ENCODE results near the gene CERT1.
"Not testable (repeated sequence)": the region's sequence is repeated elsewhere in the genome, so short reads cannot be mapped to it uniquely, and the experiment has no call there.

CERT1 gene

DNA sequence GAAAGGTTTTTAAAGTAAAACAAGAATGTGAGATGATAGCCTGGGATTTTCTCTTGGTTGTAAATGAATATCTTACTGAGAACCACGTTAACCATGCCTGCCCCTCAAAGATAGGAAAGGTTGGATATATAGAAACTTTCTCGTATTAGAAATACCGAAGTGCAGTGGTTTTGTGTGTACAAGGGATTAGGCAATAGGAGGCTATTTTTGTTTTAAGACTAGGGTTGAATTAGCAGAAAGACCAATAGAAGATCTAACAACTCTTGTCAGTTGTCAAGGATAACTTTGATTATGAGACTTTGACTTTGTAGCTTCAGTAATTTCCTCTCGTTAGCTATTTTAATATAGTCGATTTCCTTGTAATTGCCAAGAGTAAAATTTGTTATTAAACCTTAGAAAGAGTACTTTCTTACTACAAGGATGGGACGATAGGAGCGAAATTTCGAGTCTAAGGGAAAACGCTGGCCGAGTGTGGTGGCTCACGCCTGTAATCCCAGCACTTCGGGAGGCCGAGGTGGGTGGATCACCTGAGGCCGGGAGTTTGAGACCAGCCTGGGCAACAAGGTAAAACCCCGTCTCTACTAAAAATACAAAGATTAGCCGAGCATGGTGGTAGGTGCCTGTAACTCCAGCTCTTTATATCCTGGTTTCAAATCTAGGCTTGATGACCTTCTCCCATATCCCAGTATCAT lies 1.1 kb upstream of the CERT1 start:
- H3K4me3 ChIP-seq (ENCODE audit: low read depth, low read length) = peak overlapping the region; percentile 96
- TF ChIP-seq, protein P1, sequence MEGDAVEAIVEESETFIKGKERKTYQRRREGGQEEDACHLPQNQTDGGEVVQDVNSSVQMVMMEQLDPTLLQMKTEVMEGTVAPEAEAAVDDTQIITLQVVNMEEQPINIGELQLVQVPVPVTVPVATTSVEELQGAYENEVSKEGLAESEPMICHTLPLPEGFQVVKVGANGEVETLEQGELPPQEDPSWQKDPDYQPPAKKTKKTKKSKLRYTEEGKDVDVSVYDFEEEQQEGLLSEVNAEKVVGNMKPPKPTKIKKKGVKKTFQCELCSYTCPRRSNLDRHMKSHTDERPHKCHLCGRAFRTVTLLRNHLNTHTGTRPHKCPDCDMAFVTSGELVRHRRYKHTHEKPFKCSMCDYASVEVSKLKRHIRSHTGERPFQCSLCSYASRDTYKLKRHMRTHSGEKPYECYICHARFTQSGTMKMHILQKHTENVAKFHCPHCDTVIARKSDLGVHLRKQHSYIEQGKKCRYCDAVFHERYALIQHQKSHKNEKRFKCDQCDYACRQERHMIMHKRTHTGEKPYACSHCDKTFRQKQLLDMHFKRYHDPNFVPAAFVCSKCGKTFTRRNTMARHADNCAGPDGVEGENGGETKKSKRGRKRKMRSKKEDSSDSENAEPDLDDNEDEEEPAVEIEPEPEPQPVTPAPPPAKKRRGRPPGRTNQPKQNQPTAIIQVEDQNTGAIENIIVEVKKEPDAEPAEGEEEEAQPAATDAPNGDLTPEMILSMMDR (IDR thresholded peaks at IDR 0.05; ENCODE audit: borderline replicate concordance, insufficient read depth, low read depth, low read length) = no peak

DNA sequence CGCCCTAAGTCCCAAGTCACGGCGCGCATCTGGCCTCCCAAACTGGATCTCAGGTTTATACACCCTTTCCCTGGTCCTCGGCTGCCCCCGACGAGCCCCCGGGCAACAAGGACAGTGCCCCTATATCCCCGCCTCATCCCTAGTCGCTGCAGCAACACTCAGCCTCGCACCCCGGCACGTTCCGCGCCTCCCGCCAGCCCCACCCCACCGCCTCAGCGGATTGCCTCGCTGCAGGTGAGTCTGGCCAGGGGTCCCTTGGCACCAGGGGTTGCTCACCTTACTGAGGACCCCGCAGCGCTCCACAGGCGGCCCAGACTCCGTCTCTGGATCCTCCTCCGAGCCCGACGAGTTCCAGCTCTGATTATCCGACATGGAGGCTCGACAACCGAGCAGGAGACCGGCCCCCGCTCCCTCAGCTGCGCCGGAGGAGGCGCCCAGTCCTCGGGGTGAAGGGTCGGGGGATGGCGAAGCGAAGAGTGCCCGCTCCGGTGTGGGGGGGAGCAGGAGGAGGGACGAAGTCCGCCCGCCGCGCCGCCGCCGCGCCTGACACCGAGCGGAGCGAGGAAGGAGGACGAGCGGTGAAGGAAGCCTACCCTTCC lies 494 bp downstream of the CERT1 start:
- TF ChIP-seq, protein P1 (IDR thresholded peaks at IDR 0.05; ENCODE audit: borderline replicate concordance, insufficient read depth, low read depth, low read length) = no peak
- H3K4me3 ChIP-seq (ENCODE audit: low read depth, low read length) = peak overlapping the region; percentile 96

GRCh38 chr5:75510417-75510835 lies 1.0 kb downstream of the CERT1 start:
- TF ChIP-seq, protein P1 (IDR thresholded peaks at IDR 0.05; ENCODE audit: borderline replicate concordance, insufficient read depth, low read depth, low read length) = no peak
- peak overlapping the region; percentile 96 for H3K4me3 ChIP-seq (ENCODE audit: low read depth, low read length)

GRCh38 chr5:75509956-75510355 lies 1.5 kb downstream of the CERT1 start:
- TF ChIP-seq, protein P1 (IDR thresholded peaks at IDR 0.05; ENCODE audit: borderline replicate concordance, insufficient read depth, low read depth, low read length) = no peak
- H3K4me3 ChIP-seq (ENCODE audit: low read depth, low read length) = peak overlapping the region; percentile 96

DNA sequence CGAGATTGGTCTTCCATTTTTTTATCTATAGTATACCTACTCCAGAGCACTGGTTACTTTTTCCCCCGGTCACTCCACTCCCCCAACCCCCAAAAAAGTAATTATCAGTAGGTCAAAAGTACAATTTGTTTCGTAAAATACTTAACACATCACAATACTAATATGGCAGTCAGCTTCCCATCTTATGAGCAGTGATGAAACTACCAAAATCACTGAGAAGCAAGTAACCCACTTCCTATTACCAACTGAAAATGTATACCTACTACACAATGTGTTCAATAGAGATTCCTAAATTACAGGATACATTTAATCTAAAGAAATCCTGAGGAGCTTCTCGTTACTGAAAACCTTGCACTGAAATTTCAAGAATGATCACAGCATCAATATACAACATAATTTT lies 1.9 kb downstream of the CERT1 start:
- TF ChIP-seq, protein P1 (IDR thresholded peaks at IDR 0.05; ENCODE audit: borderline replicate concordance, insufficient read depth, low read depth, low read length) = no peak
- H3K4me3 ChIP-seq (ENCODE audit: low read depth, low read length) = peak overlapping the region; percentile 96

DNA sequence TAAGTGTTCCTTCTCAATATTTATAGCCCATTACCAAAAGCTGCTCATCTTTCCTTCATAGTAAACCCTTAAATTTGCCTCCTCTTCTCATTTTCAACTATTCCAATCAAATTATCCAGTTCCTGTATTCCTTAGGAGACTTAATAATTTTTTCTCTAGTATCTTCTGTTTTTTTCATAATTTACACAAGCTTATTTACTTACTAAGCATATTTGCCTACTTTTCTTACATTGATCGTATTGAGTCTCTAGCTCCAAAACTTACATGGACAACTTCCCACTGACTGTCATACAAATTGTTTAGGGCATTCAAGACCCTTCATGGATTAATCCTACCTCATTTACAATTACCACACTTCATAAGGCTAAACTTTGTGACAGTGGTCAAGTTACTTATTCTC lies 3.6 kb downstream of the CERT1 start:
- TF ChIP-seq, protein P1 (IDR thresholded peaks at IDR 0.05; ENCODE audit: borderline replicate concordance, insufficient read depth, low read depth, low read length) = no peak
- no peak overlapping the region for H3K4me3 ChIP-seq (ENCODE audit: low read depth, low read length)

DNA sequence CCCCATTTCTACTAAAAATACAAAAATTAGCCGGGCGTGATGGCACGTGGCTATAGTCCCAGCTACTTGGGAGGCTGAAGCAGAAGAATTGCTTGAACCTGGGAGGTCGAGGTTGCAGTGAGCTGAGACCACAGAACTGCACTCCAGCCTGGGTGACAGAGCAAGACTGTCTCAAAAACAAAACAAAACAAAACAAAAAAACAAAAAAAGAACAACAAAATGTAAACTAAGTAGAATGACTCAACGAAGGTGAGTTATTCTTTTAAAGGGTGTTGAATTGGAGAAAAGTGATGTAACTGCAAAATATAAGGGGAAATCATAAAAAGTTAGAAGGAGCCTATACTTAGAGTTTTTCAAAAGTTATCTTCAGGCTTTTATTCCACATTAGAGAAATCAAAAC lies 6.3 kb downstream of the CERT1 start:
- H3K4me3 ChIP-seq (ENCODE audit: low read depth, low read length) = not testable (repeated sequence)

DNA sequence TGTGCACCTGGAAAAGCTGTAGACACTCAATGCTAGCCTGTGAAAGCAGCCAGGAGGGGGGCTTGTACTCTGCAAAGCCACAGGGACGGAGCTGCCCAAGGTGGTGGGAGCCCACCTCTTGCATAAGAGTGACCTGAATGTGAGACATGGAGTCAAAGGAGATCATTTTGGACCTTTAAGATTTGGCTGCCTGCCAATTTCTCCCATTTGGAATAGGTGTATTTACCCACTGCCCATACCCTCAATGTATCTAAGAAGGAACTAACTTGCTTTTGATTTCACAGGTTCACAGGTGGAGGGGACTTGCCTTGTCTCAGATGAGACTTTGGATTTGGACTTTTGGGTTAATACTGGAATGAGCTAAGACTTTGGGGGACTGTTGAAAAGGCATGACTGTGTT lies 12.6 kb downstream of the CERT1 start:
- not testable (repeated sequence) for H3K4me3 ChIP-seq (ENCODE audit: low read depth, low read length)
